MCF 10A (cell line): ENCODE results near the gene COL5A2. TPM values are rescaled to one million over a fixed set of nuclear protein-coding genes. Genes with fewer than 3 reads are reported as not detected.

ENCODE experiments used
- BruUV-seq: library from RNA; stranded (reverse); fragments of 400-500 nt; replicated peaks from 2 replicates; lab custom pipeline; 2021; lab: Mats Ljungman, UMichigan
- CTCF ChIA-PET: fragments of 300-600 bp; sonication (Branson Sonifier 250); formaldehyde crosslinking; extraction: SDS; loops from one replicate; lab custom pipeline; 2021; ENCODE audit warnings: antibody characterized with exemption, inconsistent platforms; lab: Yijun Ruan, JAX
- POLR2A ChIA-PET: fragments of 300-600, 350-650 bp; sonication (Branson Sonifier 250); formaldehyde crosslinking; extraction: SDS; loops from one replicate; lab custom pipeline; 2020; ENCODE audit warnings: antibody characterized with exemption, inconsistent platforms; lab: Yijun Ruan, JAX
- DNase-seq: peaks from one replicate; pipeline ENCODE4 v3.0.0-alpha.2; 2018; ENCODE audit not compliant: unreplicated experiment
- H3K27ac Mint-ChIP-seq: one replicate; pipeline ENCODE4 v1.8.0; 2022; ENCODE audit warnings: mild to moderate bottlenecking, low read depth, mixed read lengths; ENCODE audit not compliant: unreplicated experiment
- H3K27me3 Mint-ChIP-seq: one replicate; pipeline ENCODE4 v1.8.0; 2022; ENCODE audit warnings: mixed read lengths; ENCODE audit not compliant: insufficient read depth, unreplicated experiment
- H3K36me3 Mint-ChIP-seq: one replicate; pipeline ENCODE4 v1.8.0; 2022; ENCODE audit warnings: mild to moderate bottlenecking, moderate library complexity, mixed read lengths; ENCODE audit not compliant: insufficient read depth, unreplicated experiment
- H3K4me1 Mint-ChIP-seq: one replicate; pipeline ENCODE4 v1.8.0; 2022; ENCODE audit warnings: mixed read lengths; ENCODE audit not compliant: insufficient read depth, unreplicated experiment
- H3K4me3 Mint-ChIP-seq: one replicate; pipeline ENCODE4 v1.8.0; 2022; ENCODE audit warnings: mild to moderate bottlenecking, moderate library complexity, mixed read lengths; ENCODE audit not compliant: unreplicated experiment
- H3K9me3 Mint-ChIP-seq: one replicate; pipeline ENCODE4 v1.8.0; 2022; ENCODE audit warnings: mixed read lengths; ENCODE audit not compliant: unreplicated experiment
- intact Hi-C: fragments of 100-400 bp; cut with micrococcal nuclease; formaldehyde crosslinking; loops from 2 replicates; pipeline ENCODE4 v1.14.1; 2022
- total RNA-seq: library from RNA; stranded (reverse); gene quantifications from 2 replicates; pipeline ENCODE4 v1.2.3, GENCODE V29; 2022
- TF ChIP-seq, protein P1 (sequence below): fragments of 200-600 bp; IDR thresholded peaks from one replicate; pipeline ENCODE4 v1.8.0; 2022; ENCODE audit warnings: antibody characterized with exemption, mild to moderate bottlenecking; ENCODE audit not compliant: unreplicated experiment

COL5A2 gene
- total RNA-seq, 1 experiment from 2014 or later, result 7.4 TPM

GRCh38 chr2:189142893-189143759 is 36.4 kb downstream of the COL5A2 start:
- H3K9me3 Mint-ChIP-seq, result no peaks in the 10 kb centered on the region
- ChIA-PET CTCF (interaction anchor here (0.7 to 2.7 kb wide), 40 partner anchors 9 to 705 kb away, joined by 3 to 32 read pairs (median 4); no protein-coding TSS in a partner anchor), POLR2A (interaction anchor here (0.7 to 1.4 kb wide), 8 partner anchors 13 to 238 kb away, joined by 3 to 5 read pairs (median 3); no protein-coding TSS in a partner anchor)
- intact Hi-C loops, result loop anchor here (1.0 kb wide), 2 partner anchors 145 to 269 kb away; no protein-coding TSS in a partner anchor
- H3K36me3 Mint-ChIP-seq, result no peaks in the 10 kb centered on the region
- BruUV-seq, result no TSS peak
- DNase-seq, result peak; percentile 74
- peak overlapping the region; percentile 97 for H3K27ac Mint-ChIP-seq
- H3K27me3 Mint-ChIP-seq, result no peaks in the 10 kb centered on the region
- TF ChIP-seq, protein P1, sequence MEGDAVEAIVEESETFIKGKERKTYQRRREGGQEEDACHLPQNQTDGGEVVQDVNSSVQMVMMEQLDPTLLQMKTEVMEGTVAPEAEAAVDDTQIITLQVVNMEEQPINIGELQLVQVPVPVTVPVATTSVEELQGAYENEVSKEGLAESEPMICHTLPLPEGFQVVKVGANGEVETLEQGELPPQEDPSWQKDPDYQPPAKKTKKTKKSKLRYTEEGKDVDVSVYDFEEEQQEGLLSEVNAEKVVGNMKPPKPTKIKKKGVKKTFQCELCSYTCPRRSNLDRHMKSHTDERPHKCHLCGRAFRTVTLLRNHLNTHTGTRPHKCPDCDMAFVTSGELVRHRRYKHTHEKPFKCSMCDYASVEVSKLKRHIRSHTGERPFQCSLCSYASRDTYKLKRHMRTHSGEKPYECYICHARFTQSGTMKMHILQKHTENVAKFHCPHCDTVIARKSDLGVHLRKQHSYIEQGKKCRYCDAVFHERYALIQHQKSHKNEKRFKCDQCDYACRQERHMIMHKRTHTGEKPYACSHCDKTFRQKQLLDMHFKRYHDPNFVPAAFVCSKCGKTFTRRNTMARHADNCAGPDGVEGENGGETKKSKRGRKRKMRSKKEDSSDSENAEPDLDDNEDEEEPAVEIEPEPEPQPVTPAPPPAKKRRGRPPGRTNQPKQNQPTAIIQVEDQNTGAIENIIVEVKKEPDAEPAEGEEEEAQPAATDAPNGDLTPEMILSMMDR, result peak; percentile 75
- H3K4me3 Mint-ChIP-seq, result no peak overlapping the region
- H3K4me1 Mint-ChIP-seq, result peaks cover 17% of the 10 kb centered on the region

DNA sequence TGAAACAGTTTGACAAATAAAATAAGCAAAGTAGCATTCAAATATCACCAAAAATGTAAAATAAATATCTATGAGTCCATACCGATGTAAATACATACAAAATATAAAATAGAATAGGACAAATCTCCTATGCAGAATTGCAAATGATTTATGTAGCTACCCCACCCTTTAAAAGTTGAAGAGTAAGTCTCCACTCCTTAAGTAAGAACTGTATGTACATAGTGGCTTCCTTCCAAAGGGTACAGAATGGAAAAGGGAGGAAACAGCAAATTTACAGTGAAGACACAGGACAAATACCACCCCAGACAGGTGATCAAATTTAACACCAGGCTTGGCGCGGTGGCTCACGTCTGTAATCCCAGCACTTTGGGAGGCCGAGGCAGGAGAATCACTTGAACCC is 40.8 kb downstream of the COL5A2 start:
- no peaks in the 10 kb centered on the region for H3K9me3 Mint-ChIP-seq
- H3K36me3 Mint-ChIP-seq, result no peaks in the 10 kb centered on the region
- DNase-seq, result no peak
- no peaks in the 10 kb centered on the region for H3K27me3 Mint-ChIP-seq
- BruUV-seq, result no TSS peak
- intact Hi-C loops, result no loop called here
- TF ChIP-seq, protein P1, result no peak
- no peak overlapping the region for H3K27ac Mint-ChIP-seq
- H3K4me3 Mint-ChIP-seq, result no peak overlapping the region
- ChIA-PET CTCF (interaction anchor here (0.6 to 1.0 kb wide), 2 partner anchors 273 to 1736 kb away, joined by 3 to 4 read pairs; no protein-coding TSS in a partner anchor), POLR2A (interaction anchor here (0.6 kb wide), 1 partner anchor 136 kb away, joined by 4 read pairs; no protein-coding TSS in a partner anchor)
- peaks cover 14% of the 10 kb centered on the region for H3K4me1 Mint-ChIP-seq

DNA sequence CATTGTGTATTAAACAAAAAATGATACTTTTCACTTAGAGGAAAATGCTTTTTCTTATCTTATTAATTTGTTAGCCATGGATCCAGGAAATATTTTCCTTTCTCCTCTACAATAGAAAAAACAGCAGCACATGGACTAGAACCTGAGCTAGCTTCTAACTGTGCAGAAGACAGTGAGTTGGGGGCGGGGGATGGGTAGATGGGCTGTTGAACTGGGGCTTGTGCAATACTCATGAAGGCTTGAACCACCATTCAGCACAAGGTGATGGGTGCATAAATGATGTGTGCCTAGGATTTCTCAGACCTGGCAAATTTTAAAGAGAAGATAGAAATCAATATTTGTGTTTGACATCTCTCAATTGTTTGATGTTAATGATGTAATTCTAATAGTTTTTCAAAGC is 42.0 kb downstream of the COL5A2 start:
- POLR2A ChIA-PET, result interaction anchor here (1.1 kb wide), 1 partner anchor 13 kb away, joined by 3 read pairs; no protein-coding TSS in a partner anchor
- CTCF ChIA-PET, result interaction anchor here (0.7 kb wide), 1 partner anchor 296 kb away, joined by 3 read pairs; no protein-coding TSS in a partner anchor

More for the DNA sequence above, 42.0 kb downstream of the COL5A2 start:
- peaks cover 4% of the 10 kb centered on the region for H3K4me1 Mint-ChIP-seq
- no peaks in the 10 kb centered on the region for H3K9me3 Mint-ChIP-seq
- no peak overlapping the region for H3K27ac Mint-ChIP-seq
- H3K27me3 Mint-ChIP-seq, result no peaks in the 10 kb centered on the region
- TF ChIP-seq, protein P1, result no peak
- H3K4me3 Mint-ChIP-seq, result no peak overlapping the region
- BruUV-seq, result no TSS peak
- DNase-seq, result no peak
- intact Hi-C loops, result no loop called here
- H3K36me3 Mint-ChIP-seq, result no peaks in the 10 kb centered on the region
